COLO668 (cell line): ENCODE measurements around the gene MYO15A.
A peak's percentile ranks its signal among the peaks of the same experiment; 100 is the strongest.

Experiments
- DNase-seq: peaks from one replicate; lab custom pipeline; 2025; ENCODE audit not compliant: unreplicated experiment; lab: John Stamatoyannopoulos, UW

Gene MYO15A

DNA sequence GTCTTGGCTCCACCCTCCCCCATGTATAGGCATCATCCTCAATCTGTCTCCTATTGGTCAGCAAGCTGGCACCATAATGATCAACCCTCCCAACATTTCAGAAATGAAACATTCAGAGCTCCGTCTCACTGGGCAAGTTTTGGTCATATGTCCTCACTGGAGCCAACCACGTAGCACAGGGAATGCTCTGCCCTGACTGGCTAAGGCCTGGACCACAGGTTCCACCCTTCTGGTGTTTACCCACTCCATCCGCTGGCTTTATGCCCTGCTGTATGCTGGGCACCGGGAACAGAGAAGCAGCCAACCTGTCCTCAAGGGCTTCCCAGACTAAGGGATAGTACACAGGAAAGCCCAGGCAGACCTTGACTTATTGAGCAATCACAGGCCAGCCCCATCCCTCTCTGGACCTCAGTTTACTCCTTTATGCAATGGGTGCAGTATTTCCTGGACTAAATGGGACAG is 20.5 kb downstream of the MYO15A start:
- DNase-seq = peak; percentile 11

DNA sequence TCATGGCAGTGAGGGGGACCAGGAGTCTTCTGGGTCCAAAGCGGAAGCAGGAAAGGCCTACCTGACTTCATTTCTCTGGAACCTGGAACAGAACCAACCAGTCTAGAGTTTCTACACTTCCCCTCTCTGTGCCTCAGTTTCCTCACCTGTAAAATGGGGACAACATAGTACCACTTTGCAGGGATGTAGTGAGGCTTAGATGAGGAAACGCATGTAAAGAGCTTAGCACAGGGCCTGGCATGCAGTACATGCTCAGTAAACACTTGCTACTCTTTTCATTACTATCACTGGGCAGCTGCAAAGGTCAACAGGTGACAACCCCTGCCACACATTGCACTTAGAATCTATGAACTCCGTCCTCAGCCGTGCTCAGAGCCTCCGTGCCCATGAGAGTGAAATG is 24.2 kb downstream of the MYO15A start:
- no peak for DNase-seq

DNA sequence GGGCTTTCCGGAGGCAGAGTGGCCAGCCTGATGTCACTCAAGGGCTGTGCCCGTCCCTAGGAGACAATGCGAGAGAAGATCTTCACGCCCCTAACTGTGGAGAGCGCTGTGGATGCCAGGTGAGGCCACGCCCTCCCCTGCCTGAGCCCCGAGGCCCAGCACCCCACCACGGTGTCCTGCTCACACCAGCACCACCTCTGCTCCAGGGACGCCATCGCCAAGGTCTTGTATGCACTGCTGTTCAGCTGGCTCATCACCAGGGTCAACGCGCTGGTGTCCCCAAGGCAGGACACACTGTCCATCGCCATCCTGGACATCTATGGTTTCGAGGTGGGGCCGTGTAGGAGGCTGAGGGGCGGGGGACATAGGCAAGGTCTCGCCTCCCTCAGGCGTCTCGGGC is 27.8 kb downstream of the MYO15A start:
- no peak for DNase-seq

DNA sequence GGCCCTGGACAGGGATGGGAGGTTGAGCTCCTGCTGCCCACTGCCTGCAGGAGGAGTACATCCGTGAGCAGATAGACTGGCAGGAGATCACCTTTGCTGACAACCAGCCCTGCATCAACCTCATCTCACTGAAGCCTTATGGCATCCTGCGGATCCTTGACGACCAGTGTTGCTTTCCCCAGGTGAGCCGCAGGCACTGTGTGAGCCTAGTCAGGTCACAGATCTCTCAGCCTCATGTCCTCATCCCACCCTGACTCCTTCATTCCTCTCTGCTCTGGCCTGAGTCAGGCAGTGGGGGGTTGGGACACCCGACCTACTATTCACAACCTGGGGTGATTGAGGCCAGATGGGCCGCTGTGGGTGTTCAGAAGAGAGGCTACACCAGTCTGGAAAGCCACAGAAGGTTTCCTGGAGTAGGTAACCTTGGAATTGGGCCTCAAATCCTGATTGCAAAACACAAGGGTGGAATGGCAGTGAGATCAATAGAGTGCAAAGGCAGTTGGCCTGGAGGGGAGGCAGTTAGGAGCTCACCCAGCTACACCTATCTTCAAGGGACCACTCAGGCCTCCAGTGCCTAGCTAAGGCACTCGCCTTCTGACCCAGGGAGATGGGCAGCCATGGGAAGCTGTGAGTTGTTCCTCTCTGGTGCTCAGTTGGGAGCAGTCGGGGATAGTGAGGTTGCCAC is 29.7 kb downstream of the MYO15A start:
- DNase-seq = no peak

DNA sequence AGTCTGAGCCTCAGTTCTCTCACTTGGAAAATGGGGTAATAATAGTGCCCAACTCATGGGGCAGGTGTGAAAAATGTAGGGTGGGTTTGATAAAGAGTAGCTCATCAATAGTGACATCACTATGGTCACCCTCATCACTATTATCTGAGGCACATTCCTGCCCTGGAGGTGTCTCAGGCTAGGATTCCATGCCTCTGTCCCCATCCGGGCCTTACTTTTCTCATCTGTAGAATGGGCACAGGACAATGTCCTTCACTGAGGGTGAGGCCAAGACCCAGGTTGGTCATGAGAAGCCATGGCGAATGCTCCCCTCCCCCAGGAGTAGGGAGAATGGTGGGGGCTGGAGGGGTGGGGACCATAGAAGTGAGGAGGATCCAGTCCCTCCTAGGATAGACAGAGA is 30.5 kb downstream of the MYO15A start:
- DNase-seq = no peak

DNA sequence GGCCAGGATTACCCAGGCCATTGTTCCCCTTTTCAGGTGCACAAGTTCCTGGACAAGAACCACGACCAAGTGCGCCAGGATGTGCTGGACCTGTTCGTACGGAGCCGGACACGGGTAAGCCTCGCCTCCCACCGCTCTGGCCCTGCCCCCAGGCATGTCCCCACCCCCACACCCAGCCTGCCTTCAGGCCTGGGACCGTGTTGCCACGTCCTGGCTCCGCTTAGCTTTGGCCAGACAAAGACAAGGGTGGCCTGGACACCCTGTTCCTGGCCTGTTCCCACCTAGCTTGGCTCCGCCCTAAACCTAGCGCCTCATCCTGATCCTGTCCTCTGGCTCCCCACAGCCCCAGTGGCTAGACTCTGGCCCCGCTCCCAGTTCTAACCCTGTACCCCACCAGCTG is 30.9 kb downstream of the MYO15A start:
- DNase-seq = no peak

DNA sequence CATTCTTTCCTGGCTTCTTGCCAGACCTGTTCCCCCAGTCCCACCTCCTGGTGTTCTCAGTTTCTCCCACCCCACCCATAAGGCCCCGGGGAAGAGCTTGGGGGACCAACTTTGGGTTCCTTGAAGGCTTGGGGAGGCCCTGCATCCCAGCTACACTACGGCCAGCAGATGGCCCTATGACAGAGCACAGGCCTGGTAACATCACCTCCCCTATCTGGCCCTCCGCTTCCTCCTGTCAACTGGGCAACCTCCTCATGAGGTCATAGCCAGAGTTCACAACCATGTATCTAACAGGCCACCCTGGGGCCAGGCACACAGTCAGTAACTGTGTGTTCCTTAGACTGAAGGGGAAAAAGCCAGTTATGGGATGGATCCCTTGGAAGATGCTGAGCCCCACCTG is 31.4 kb downstream of the MYO15A start:
- no peak for DNase-seq

DNA sequence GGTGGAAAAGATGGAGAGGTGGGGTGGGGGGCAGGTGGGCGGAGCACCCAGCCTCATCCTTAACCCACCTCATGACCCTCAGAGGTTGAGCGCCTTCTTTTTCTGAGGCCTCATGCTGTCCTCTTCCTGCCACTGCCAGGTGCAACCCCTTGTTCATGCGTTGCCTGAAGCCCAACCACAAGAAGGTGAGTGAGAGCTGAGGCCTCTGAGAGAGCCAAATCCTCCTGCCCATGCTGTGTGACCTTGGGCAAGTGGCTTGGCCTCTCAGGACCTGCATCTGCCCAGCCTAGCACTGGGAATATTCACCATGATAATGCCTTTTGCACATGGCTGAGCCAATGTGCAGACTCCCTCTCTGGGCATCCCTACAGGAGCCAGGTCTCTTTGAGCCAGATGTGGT is 32.1 kb downstream of the MYO15A start:
- no peak for DNase-seq

DNA sequence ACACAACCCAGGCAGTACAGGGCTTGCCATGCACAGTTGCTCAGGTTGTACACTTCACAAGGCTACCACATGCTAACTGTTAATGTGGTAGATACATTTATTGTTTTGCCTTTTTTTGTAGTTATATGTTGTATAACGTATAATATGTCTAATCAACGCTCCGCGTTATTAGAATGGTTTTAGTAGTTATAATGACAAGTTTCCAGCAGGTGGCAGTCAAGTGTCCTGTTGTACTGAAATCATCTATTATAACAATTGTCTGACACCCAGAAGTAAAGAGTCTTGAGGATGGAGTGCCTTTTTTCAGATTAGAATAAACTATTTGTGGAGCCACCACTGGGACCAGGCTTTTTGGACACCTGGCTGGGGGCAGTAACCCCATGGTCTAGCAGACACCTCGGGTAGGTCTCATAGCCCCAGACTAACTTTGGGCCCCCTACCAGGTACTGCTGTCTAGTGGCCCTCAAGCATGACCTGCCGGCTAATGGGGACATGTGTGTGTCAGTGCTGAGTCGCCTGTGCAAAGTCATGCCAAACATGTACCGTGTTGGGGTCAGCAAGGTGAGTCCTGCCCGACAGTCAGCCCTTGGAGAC is 32.8 kb downstream of the MYO15A start:
- peak; percentile 22 for DNase-seq

DNA sequence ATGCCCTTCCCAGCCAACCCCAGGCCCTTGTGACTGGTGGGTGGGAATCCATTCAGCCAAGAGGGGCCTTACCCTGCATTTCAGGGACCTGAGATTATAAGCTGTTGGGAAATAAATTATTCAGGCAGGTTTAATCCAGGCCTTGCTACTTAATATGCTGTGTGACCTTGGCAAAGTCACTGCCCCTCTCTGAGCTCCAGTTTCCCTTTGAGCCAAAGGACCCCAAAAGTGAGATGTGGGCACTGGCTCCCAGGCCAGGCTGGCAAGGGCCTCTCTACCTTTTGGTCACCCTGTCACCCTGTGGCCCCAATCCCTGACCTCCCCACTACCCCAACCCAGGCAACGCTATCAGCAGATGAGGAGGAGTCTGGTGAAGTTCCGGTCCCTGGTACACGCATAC is 33.9 kb downstream of the MYO15A start:
- no peak for DNase-seq

DNA sequence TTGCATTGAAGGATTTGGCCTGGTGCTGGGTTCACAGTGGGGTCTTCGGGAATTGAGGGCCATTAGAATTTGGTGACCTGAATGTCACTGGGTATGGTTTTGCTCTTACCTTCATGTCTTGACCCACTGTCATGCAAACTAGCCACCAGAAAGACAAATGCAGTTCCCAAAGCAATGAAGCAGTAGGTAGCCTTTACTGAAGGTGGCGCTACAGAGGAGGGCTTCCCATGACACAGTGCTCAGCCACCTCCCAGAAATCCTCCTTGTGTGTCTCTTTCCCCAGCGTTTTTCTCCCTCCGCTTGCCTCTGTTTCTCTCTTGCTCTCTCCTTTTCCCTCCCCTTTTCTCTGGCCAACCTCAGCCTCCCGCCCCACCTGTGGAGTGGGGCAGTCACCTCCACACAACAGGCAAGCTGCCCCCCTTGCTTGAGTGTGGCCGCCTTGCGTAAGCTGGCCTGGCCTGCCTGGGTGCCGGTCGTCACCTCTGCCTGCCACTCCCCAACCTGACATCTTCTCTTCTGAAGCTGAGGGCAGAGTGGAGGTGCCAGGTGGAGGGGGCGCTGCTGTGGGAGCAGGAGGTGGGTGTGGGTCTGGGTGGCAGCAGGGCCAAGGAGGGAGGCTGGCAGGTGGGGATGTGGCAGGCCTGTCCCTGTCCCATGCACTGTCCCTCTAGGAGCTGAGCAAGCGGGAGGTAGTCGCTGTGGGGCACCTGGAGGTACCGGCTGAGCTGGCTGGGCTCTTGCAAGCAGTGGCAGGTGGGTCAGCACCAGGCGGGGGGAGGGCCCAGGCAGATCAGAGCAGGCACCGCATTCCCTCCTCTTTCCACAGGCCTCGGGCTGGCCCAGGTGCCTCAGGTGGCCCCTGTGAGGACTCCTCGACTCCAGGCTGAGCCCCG is 34.7 kb downstream of the MYO15A start:
- DNase-seq = peak; percentile 11

DNA sequence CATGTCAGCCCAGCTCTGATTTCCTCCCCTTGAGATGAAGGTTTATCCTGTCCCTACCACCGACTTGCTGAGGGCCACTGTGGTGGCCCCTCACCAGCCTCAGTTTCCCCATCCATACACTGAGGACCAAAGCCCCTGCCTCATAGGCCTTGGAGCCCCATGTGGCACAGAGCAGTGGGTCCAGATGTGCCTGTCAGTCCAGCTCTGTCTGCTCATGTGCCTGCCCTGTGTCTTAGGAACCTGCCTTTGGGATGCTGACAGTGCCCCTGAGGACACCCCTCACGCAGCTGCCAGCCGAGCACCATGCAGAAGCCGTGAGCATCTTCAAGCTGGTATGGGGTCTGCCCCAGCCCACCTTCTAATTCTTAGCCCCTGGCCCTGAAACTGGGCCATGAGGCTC is 35.7 kb downstream of the MYO15A start:
- DNase-seq = no peak

DNA sequence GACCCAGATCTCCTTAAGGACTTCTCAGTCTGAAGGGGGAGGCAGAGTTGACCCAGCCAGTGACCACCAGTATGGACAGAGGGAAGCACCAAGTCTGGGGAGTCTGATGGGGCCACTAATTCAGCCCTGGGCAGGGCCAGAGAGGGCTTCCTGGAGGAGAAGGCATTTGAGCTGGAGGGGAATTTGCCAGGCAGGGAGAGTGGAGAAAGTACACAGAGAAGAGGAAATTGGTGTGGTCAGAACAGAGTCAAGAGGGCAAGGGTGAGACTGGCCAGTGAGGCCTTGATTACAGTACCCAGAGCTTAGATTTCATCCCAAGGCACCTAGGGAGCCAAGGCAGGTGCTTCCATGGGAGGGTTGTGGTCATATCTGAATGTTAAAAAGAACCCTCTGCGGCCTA is 36.3 kb downstream of the MYO15A start:
- DNase-seq = no peak

DNA sequence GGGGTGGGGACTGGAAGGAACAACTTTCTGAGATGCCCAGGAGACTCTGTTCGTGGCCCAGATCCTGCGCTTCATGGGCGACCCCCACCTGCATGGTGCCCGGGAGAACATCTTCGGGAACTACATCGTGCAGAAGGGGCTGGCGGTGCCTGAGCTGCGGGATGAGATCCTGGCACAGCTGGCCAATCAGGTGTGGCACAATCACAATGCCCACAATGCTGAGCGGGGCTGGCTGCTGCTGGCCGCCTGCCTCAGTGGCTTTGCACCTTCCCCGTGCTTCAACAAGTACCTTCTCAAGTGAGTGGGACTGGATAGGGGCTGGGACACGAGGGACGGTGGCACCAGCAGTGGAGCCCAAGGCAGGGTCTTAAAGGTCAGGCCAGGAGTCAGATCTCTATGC is 37.3 kb downstream of the MYO15A start:
- DNase-seq = no peak

DNA sequence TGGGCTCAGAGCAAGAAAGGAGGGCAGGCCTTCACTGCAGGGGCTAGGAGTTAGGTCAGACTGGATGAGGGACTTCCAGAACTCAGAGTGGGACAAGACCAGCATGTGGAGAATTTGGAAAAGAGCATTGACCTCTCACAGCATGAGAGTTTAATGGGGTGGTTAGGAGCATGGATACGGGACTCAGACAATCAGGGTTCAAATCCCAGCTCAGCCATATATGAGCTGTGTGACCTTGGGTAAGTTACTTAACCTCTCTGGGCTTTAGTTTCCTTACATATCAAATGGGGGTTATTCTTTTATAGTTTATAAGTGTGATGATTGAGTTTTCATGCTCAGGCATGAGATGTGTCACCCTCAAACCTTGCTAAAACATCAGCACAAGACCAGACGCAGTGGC is 37.7 kb downstream of the MYO15A start:
- no peak for DNase-seq

DNA sequence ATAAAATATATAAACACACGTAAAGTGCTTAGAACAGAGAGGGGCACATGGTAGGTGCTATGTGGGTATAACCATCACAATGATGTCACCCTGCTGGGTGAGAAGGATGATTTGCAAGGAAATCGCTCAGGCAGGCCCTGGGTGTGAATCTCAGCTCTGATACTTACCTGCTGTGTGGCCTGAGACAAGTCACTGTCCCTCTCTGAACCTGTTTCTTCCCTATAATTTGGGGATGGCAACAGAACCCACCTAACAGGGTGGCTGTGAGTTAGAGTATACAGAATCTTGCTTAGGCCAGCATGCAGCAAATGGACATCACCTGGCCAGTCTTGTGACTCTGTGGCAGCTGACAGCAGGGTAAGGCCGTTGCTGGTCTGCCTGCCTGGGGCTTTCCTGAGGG is 38.4 kb downstream of the MYO15A start:
- no peak for DNase-seq

DNA sequence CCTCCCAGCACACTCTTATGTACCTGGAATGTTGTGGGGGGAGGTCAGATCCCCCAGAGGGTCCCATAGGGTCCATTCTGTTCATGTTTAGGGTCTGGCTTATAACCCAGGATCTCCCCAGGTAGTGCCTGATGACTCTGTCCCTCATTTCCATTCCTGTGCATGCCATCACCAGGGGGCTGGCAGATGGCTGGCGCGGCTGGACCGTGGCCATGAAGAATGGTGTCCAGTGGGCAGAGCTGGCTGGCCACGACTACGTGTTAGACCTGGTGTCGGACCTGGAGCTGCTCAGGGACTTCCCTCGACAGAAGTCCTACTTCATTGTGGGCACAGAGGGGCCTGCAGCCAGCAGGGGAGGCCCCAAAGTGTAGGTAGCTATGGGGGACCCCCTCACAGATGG is 40.0 kb downstream of the MYO15A start:
- no peak for DNase-seq

DNA sequence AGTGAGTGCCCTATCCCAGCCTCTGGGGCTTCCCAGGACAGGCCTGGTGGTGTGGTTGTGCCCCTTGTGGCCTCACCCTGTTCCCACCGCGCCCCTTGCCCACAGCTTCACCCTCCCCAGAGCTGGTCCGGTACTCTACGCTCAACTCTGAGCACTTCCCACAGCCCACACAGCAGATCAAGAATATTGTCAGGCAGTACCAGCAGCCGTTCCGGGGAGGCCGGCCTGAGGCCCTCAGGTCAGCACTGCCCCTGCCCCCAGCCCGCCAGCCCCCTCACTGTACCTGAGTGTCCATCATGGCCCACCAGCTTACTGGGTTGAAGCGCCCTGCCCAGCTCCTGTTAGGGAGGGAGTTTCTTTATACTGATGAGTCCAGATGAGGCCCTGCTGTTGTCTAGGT is 42.7 kb downstream of the MYO15A start:
- DNase-seq = no peak

DNA sequence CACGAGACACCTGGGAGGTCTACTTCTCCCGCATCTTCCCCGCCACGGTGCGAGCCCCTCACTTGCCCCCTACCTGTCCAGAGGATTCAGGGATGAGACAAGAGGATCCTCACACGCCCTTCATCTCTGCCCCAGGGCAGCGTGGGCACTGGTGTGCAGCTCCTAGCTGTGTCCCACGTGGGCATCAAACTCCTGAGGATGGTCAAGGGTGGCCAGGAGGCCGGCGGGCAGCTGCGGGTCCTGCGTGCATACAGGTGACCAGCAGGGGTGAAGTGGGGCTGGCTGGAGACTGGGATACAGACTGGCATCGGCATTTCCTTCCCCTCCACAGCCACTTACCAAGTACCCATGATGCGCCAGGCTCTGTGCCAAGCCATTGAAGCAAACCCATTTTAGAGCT is 46.6 kb downstream of the MYO15A start:
- DNase-seq = no peak

DNA sequence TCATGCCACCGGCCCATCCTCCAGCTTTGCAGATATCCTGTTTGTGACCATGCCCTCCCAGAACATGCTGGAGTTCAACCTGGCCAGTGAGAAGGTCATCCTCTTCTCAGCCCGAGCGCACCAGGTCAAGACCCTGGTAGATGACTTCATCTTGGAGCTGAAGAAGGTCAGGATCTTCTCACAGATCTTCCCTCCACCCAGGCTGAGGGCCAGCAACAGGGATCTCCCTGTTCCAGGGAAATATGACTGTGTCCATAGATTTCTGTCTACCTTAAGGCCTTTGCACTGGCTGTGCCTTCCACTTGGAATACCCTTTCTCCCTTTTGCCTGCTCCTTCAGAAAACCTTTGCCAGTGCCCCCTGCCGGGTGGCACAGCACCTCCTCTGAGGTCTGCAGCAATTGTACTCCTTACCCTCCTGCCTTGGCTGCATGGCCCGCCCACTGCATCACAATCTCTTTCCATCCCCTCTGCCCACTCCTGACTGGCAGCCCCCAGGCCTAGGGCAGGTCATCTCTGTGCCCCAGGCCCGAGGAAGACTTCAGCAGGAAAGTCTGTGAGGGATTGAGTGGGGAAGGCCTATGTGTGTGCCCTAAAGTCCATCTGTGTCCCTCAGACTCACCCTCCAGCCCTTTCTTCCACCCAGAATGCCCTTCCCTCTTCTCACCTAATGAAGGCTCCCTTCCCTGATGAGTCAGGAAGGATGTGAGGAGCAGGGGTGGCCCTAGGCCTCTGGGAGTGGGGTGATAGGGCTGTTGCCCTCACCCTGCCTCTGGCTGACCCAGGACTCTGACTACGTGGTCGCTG is 47.8 kb downstream of the MYO15A start:
- no peak for DNase-seq

DNA sequence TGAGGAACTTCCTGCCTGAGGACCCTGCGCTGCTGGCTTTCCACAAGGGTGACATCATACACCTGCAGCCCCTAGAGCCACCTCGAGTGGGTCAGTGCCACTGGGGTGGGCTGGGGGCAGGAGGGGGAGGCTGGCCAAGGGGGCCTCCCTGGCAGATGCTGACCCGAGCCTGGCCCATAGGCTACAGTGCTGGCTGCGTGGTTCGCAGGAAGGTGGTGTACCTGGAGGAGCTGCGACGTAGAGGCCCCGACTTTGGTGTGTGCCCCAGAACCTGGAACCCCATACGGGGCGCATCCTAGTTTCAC is 48.4 kb downstream of the MYO15A start:
- no peak for DNase-seq
